ENCODE results near the gene ABI1.
"Not testable (repeated sequence)": the region's sequence is repeated elsewhere in the genome, so short reads cannot be mapped to it uniquely, and the experiment has no call there.

Gene ABI1

DNA sequence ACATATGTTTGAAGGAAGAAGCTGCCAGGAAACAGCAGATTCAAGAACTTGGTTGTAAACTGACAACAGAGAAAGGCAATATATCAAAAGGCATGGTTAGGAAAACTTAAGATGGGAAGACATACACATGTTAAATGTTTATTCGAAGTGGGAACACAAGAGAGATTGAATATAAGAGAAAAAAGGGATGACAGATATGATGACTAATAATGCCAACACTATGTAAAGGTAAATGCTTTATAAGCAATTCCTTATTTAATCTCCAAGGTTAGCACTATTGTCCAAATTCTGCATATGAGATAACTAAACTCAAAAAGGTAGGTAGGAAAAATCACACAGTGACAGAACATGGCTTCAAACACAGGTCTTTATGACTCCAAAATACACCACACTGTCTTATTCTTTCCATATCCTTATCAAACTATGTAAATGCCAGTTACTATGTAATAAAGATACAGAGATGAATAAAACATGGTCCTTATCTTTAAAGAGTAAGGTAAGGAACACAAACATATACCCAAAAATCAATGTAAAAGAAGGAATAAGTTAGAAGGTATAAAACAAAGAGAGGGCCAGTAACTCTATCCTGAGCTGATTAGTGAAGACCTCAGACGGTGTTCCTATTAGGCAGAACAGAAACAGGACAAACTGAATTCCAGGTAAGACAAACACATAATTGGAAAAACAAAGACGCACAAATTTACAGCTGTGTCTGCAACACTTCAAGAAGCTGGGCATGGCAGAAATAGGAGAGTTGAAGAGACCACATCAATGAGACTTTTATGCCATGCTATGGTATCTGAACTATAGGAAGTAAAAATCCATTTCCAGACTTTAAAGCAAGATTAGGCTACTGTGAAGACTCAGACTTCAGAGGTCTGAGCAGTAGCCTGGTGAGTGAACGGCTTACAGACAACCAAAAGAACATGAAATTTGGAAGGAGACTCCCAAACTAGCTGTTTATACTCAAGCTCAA is 56.1 kb downstream of the ABI1 start:
- no peak for DNase-seq

DNA sequence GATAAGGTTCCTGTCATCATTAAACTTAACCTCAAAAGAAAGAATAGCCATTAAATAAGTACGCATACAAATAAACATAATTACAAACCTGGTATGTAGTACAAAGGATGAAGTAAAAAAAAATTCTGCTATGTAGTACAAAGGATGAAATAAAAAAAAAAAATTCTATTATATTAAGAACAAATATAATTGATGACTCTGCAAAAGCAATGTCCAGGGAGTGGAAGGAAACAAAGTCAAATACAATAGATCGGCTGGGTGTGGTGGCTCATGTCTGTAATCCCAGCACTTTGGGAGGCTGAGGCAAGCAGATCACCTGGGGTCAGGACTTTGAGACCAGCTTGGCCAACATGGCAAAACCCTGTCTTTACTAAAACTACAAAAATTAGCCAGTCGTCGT is 56.9 kb downstream of the ABI1 start:
- no peak for DNase-seq

DNA sequence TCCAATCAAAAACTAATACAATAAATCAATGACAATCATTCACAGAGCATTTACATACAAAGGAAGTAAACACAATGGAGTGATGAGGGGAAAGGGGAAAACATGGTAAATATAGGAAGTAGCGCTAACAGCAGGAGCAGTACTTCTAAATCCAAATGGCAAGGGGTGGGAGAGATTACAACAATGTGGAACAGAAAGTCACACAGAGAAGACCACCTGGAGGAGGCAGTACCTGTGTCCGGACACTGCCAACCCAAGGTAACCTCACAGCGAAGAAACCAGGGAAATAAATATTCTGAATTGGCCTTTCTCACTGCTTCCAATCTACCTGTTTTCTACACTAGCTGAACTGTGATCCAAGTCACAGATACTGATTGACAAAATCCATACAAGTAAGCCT is 58.2 kb downstream of the ABI1 start:
- DNase-seq: no peak

DNA sequence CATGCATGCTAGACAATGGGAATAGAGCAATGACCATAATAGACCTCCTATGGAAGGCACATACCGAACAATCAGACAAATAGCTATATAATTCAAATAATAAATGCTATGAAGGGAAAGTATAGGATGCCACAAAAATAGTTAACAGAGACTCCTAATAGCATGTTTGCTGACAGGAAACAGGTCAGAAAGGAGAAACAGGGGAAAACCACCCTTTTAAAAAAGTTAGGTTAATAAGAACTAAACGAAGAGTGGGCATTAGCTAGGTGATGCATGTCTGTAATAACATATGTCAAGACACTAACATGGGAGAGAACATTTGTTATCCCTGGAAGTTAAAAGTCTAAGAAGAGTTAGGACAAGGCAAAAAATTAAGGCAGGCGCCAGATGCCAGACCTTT is 58.9 kb downstream of the ABI1 start:
- no peak for DNase-seq

DNA sequence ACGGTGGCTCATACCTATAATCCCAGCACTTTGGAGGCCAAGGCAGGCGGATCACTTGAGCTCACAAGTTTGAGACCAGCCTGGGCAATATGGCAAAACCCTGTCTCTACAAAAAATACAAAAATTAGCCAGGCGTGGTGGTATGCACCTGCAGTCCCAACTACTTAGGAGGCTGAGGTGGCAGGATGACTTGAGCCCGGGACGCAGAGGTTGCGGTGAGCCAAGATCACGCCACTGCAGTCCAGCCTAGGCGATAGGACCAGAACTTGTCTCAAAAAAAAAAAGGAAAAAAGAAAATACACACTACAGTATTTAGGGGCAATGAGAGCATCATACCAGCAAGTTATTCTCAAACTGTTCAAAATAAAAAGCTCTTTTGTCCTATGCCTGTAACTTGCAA is 59.5 kb downstream of the ABI1 start:
- DNase-seq: no peak

DNA sequence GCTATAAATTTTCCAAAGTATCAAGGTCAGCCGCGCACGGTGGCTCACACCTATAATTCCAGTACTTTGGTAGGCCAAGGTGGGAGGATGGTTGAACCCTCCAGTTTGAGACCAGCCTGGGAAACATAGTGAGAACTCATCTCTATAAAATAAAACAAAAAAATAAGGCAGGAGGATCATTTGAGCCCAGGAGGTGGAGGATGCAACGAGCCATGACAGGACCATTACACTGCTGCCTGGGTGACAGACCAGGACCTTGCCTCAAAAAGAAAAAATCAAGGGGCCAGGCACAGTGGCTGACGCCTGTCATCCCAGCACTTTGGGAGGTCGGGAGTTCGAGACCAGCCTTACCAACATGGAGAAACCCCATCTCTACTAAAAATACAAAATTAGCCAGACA is 60.3 kb downstream of the ABI1 start:
- no peak for DNase-seq

DNA sequence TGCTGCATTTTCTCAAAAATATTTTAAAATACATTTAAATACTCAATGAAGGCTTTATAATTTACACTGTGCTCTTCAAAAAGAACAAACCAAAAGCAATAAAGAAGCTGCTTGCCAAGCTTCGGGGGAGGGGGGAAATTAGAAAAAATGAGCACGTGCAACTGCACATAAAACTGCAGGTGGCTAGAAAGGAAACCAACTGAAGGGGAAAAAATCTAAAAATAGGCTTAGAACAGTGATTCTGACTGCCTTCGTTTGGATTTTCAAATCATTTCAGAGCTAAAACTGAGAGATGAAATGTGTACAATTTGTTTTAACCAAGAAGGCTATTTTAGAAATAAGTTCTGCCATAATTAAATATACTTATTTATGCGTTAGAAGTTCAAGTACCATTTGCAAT is 61.4 kb downstream of the ABI1 start:
- DNase-seq: no peak

DNA sequence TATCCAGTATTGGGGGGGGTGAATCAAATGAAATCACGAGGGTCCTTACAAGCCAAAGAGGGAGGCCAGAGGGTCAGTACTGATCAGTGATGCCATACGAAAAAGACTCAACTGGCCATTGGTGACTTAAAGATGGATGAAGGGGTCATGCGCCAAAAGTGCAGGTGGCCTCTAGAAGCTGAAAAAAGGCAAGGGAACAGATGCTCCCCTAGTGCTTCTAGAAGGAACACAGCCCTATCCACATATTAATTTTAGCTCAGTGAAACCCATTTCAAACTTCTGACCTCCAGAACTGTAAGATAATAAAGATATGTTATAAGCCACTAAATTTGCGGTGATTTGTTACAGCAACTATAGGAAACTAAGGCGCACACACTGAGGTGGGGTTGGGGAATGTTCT is 62.5 kb downstream of the ABI1 start:
- no peak for DNase-seq

DNA sequence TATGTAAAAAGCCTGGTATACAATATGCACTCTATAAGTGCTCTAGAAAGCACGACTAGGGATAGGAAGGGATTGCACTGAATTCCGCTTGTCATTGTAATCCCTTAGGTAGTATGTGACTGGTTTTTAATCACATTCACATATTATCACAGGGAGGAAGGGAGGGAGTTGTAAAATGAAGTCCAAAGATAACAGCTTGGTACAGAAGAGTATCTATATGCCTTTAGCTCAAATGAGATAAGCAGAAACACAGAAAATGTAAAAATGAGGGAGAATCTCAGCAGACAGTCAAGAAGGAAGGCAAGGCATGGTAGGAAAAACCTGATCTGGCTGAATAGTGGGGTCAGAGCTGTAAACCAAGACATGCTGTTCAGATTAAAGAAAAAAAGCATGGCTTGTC is 63.4 kb downstream of the ABI1 start:
- no peak for DNase-seq

DNA sequence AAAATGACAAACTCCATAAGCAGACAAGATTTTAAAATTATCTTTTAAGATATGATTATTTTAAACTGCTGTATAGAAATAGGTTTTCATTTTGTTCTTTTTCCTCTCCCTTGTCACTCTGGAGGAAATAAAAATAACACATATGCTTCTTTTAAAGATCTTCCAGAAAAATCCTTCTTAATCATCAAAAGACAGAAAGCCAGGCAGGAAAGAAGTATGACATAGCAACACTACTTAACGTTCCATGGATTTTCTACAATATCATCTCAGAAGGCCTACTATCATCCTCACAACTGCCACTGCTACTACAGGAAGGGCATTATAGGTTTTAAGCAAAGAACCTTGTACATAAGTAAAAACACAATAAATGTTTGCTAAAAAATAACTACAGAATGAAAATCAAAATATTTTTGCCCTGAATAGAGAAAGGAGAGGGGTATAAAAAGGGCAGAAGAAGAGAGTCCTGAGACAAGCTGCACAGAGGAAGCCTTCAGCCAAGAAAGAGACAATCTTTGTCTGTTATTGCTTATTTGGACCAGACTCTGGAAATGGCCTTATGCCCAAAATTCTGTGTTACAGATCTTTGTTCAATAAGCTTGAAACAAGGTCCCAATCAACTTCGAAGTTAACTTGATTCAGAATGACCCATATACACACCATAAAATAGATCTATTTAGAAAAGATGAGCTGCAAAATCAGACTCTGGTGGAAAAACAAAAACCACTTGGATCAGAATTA is 67.8 kb downstream of the ABI1 start:
- DNase-seq: no peak

DNA sequence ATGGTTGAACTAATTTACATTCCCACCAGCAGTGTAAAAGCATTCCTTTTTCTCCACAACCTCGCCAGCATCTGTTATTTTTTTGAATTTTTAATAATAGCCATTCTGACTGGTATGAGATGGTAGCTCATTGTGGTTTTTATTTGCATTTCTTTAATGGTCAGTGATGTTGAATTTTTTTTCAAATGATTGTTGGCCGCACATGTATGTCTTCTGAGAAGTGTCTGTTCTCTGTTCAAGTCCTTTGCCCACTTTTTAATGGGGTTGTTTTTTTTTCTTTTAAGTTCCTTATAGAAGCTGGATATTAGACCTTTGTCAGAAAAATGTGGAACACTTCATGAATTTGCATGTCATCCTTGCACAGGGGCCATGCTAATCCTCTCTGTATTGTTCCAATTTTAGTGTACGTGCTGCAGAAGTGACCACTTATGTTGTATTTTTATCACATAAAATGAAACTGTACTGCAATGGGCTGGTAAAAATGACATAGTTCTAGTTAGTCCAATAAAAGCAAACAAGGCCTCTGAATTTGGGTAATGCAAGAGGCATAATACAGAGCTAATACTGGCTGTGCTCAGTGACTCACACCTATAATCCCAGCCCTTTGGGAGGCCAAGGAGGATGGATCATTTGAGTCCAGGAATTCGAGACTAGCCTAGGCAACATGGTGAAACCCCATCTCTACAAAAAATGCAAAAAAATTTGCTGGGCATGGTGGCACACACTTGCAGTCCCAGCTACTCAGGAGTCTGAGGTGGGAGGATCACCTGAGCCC is 70.3 kb downstream of the ABI1 start:
- no peak for DNase-seq

DNA sequence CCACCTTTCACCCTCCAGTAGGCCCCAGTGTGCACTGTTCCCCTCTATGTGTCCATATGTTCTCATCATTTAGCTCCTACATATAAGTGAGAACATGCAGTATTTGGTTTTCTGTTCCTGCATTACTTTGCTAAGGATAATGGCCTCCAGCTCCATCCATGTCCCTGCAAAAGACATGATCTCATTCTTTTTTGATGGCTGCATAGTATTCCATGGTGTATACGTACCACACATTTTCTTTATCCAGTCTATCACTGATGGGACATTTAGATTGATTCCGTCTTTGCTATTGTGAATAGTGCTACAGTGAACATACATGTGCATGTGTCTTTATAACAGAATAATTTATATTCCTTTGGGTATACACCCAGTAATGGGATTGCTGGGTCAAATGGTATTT is 71.0 kb downstream of the ABI1 start:
- DNase-seq: not testable (repeated sequence)

DNA sequence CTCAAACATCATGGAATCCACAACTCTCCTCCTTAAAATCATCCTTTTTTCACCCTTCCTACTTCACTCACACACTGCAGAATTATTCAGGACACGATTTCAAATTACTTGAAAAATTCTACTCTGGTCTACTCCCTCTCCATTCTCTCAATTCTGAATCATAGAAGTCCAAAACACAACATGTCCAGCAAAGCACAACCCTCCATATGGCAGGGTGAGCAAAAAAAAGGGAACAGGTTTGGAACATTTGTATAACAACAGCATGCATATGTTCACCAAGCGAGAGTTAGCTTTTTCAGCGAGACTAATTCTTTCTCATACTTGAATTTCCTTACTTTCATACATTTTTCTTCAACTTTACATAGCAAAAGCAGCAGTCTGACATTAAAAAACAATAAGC is 73.4 kb downstream of the ABI1 start:
- no peak for DNase-seq

DNA sequence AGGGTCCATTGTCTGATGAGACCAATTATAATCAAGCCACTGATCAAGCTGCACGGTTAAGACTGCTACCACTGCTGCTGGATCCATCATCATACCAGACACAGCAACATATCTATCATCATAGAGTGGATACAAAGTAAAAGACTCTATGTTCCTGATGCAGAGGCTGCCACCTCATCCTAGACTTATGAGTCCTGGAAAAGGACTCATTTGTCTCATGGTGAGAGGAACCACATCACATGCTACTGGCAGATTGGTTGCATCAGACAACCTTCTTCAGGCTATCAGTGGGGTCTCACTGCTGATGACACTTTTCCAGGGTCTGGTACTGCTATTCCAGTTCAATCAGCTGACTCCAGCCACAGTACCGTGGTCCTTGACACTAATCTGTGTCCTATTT is 79.0 kb downstream of the ABI1 start:
- DNase-seq: no peak

DNA sequence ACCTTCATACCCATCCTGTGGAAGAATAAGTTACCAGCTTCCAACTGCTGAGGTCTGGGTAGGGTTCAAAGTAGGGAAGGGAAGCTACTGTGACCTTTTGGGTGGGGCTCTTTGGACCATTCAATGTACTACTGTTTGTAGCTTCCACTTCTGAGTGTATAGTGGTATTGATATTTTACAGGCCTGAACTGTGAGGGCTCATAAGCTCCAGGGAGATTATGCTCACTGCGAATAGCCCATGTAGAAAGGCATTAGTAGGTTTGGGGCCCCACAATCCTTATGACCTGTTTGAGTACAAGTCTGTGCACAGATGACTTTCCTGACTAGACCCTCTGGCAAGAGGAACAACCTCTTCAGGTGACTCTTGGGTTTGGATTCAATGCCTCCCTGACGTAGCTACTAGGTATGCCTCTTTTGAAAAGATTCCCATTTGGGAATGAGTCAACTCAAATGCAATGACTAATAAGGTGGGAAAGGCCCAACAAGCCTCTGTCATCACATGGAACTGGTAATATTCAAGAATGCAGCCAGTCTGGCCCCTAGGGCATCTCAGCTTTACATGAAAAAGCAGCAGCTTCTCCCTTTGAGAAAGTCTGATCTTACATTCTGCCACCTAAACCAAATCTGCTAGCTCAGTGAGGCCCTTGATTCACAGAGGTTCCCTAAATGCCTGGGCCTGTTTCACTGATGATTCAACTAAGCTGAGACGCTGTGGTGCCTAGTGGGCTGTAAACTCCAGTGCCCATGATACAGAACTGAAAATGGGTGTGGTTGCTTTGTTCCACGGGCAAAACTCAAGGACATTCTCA is 79.8 kb downstream of the ABI1 start:
- no peak for DNase-seq

DNA sequence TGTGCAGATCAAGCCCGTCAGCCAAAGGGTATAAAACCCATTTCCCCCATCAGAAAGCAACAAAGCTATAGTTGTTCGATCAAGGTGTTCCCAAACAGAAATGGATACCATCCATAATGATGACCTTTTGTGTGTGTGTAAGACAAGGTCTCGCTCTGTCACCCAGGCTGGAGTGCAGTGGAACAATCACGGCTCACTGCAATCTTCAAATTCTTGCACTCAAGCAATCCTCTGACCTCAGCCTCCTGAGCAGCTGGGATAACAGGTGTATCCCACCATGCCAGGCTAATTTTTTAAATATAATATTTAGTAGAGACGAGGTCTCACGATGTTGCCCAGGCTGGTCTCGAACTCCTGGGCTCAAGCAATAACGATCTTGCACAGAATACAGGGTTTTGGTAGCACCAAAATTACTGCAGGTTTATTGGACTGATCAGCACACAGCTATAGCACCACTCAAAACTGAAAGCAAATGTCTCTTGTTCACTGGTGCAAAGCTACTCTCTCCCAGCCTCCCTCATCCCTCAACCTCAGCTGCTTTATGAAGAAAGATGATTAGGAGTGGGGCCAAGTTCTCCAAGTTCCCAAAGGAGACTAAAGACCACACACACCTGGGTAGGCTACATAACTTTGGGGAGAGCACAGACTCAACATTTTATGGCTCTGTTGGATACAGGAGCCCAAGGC is 80.5 kb downstream of the ABI1 start:
- no peak for DNase-seq

DNA sequence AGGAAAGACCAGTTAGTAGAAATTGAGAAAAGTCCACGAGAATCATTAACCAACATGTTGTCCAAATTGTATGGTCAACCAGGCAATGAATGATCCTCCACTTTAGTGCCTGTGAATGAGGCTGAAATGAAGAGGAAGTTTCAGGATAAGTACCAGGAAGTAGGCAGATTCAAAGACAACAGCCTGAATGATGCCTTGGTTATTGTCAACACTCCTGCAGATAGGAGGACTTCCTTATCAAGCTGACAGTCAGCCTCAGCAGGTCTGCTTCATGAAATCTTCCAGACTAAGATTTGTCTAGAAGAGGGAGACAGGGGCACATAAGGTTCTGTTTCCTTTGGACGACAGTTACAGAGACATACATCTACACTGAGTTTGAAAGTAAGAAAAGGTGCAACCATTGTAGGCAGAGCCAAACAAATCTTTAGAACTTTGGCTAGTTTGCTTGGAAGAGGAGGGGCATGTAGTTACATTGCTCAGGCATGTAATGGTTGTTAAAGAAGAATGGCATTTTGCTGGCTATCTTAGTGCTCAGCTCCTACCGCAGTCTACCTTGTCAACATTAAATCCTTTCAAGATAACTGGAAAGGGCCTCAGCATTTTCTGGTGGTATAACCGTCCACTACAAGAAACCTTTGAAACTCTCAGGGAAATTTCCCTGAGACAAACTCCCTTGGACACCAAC is 81.4 kb downstream of the ABI1 start:
- DNase-seq: no peak

DNA sequence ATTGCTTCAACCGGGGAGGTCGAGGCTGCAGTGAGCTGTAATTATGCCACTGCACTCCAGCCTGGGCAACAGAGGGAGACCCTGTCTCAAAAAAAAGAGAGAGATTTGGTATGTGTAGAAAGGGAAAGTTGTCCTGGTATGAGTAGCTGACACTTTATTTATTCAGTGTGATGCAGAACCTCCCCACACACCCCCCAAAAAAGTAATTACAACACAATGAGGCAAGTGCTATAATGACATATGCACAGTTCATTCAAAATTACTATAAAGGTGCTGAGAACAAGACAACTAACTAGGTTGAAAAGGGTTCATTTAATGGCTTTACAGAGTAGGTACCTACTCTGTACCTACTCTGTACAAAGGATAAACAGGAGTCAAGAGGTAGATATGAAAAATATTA is 83.1 kb downstream of the ABI1 start:
- DNase-seq: no peak

DNA sequence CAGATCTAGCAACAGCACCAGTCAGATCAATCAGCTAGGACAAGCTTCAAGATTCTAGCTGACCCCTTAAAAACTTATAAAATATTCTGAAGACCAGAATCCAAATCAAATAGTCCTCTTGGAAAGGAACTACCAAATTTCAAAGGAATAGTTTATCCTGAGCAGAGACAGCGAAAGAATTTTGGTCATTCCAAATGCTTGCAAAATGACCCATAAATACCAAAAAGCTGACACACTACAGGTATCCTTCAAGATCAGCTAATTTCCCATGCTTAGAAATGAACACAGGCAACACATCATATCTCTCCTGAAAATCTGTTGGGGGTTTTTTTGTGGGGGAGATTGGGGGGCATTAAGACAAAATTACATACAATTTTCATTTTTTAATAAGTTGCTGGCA is 84.5 kb downstream of the ABI1 start:
- no peak for DNase-seq

DNA sequence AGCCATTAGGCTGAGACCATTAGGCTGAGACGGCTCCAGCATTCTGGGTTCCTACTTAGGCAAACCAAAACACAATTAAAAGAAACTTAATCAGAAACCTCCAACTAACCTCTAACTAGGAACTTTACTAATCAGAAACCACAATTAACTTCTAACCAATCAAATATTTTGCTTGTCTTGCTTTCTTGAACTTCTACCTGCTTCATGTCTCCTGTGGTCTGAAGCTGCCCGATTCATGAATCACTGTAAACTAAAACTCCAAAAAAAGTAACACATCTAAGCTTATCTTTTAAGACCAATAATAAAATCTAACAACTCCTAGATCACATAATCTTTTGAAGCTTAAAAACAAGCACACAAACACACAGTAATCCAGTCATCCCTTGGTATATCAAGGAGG is 87.1 kb downstream of the ABI1 start:
- DNase-seq: no peak

DNA sequence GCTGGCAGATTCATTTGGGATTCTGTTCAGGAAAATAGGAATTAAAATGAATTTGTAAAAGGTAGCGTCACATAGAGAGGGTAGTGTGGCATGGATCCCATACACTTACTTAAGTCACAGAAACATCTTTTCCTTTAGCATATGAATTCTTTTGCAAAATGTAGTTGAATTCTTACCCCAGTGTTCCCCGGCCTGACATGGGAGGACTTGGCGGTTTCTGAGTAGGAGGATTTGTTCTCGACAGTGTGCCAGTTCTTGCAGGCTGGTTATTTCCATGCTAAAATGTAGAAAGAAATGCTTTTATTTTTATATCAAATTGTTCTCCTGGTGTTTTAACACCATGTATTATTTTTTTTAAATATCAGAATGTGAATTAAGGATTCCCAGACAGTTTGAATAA is 90.7 kb downstream of the ABI1 start:
- no peak for DNase-seq
